Measurements from ENCODE around the gene PURB.

PURB gene

GRCh38 chr7:44854644-44855364, 30.5 kb downstream of the PURB start:
- no peak for DNase-seq (ENCODE audit: extremely low read depth, insufficient read length)
- no peak for TF ChIP-seq CTCF (IDR thresholded peaks at IDR 0.05; ENCODE audit: insufficient read depth, low read length, poor library complexity, severe bottlenecking)
- no peaks in the 10 kb centered on the region for H3K27me3 ChIP-seq (replicated peaks; ENCODE audit: control insufficient read depth, insufficient read depth, low read length)
- H3K4me3 ChIP-seq (replicated peaks; ENCODE audit: low read depth, low read length): no peak overlapping the region
- no peaks in the 10 kb centered on the region for H3K36me3 ChIP-seq (ENCODE audit: control insufficient read depth, insufficient read depth, low read length)

GRCh38 chr7:44853391-44853790, 31.9 kb downstream of the PURB start:
- no peak for TF ChIP-seq CTCF (IDR thresholded peaks at IDR 0.05; ENCODE audit: insufficient read depth, low read length, poor library complexity, severe bottlenecking)
- Histone ChIP-seq H3K4me3 (replicated peaks; ENCODE audit: low read depth, low read length) (no peak overlapping the region), H3K36me3 (ENCODE audit: control insufficient read depth, insufficient read depth, low read length) (no peaks in the 10 kb centered on the region), H3K27me3 (replicated peaks; ENCODE audit: control insufficient read depth, insufficient read depth, low read length) (no peaks in the 10 kb centered on the region)
- no peak for DNase-seq (ENCODE audit: extremely low read depth, insufficient read length)

GRCh38 chr7:44852590-44852989, 32.7 kb downstream of the PURB start:
- no peaks in the 10 kb centered on the region for H3K27me3 ChIP-seq (replicated peaks; ENCODE audit: control insufficient read depth, insufficient read depth, low read length)
- H3K36me3 ChIP-seq (ENCODE audit: control insufficient read depth, insufficient read depth, low read length): no peaks in the 10 kb centered on the region
- TF ChIP-seq CTCF (IDR thresholded peaks at IDR 0.05; ENCODE audit: insufficient read depth, low read length, poor library complexity, severe bottlenecking): no peak
- DNase-seq (ENCODE audit: extremely low read depth, insufficient read length): no peak
- H3K4me3 ChIP-seq (replicated peaks; ENCODE audit: low read depth, low read length): no peak overlapping the region

- no peak for DNase-seq (ENCODE audit: extremely low read depth, insufficient read length)
- TF ChIP-seq CTCF (IDR thresholded peaks at IDR 0.05; ENCODE audit: insufficient read depth, low read length, poor library complexity, severe bottlenecking): no peak
- H3K36me3 ChIP-seq (ENCODE audit: control insufficient read depth, insufficient read depth, low read length): no peaks in the 10 kb centered on the region
- no peaks in the 10 kb centered on the region for H3K27me3 ChIP-seq (replicated peaks; ENCODE audit: control insufficient read depth, insufficient read depth, low read length)
- H3K4me3 ChIP-seq (replicated peaks; ENCODE audit: low read depth, low read length): no peak overlapping the region
These were observed 35.3 kb downstream of the PURB start for GRCh38 chr7:44849885-44850544.

GRCh38 chr7:44849259-44849884, 36.0 kb downstream of the PURB start:
- H3K4me3 ChIP-seq (replicated peaks; ENCODE audit: low read depth, low read length): peak overlapping the region; percentile 77
- DNase-seq (ENCODE audit: extremely low read depth, insufficient read length): no peak
- TF ChIP-seq CTCF (IDR thresholded peaks at IDR 0.05; ENCODE audit: insufficient read depth, low read length, poor library complexity, severe bottlenecking): no peak
- no peaks in the 10 kb centered on the region for H3K36me3 ChIP-seq (ENCODE audit: control insufficient read depth, insufficient read depth, low read length)
- H3K27me3 ChIP-seq (replicated peaks; ENCODE audit: control insufficient read depth, insufficient read depth, low read length): no peaks in the 10 kb centered on the region

Data from GM06990 (cell line).